ENCODE data around the gene KRTAP4-16.
"Not testable (repeated sequence)": the region's sequence is repeated elsewhere in the genome, so short reads cannot be mapped to it uniquely, and the experiment has no call there.

- not testable (repeated sequence) for TF ChIP-seq CTCF, POLR2A (IDR thresholded peaks at IDR 0.05)
These were observed 15.9 kb upstream of the KRTAP4-16 start, which contains the start of gene KRTAP4-11 for GRCh38 chr17:41117846-41118386.
